HL-60/S4 treated with retinoic acid at 250 ng/mL for 4 days and 3 days (cell line): Measurements from ENCODE around the gene CSMD2.

ENCODE experiments used
- in situ Hi-C: fragments of 300-500 bp; cut with MboI; formaldehyde crosslinking; loops from 2 replicates; pipeline ENCODE4 v1.7.0; 2022; ENCODE audit warnings: low sequenced_read_pairs

CSMD2 gene

DNA sequence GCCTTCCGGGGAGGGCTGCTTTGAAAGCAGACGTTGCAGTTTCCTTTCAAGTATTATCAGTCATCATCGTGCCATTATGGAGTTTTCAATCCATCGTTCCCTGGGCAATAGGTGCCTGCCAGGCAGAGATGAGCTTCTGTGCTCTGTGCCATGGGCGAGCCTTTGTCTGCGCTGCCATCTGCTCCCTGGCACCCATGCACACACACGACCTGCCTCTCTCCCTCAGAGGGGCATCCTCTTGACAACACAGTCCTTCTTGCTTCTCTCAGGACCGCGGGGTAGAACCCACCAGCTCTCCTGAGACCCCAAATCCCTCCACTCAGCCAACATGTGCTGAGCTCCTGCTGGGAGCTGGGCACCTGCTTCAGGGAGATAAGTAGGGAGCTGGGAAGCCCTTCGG is 151.9 kb downstream of the CSMD2 start:
- in situ Hi-C loops = no loop called here

- in situ Hi-C loops = no loop called here
Measured at GRCh38 chr1:34009340-34009985, 155.6 kb downstream of the CSMD2 start.

DNA sequence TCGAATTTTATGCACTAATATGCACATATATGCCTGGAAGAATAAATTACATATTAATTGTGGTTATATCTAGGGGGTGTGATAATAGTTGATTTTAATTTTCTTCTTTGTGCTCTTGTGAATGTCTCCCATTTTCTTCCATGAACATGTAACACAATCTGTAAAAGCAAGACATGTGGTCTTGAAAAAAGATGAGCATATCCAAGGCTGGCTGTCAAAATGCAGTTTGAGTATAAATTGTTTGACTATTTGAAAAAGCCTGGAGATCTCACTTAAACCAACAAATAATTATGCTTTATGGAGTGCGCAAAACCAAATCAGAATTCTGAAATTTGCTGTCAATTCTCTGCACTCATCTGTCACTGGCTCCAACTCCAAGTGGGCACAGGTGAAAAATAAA is 157.3 kb downstream of the CSMD2 start:
- in situ Hi-C loops = no loop called here

DNA sequence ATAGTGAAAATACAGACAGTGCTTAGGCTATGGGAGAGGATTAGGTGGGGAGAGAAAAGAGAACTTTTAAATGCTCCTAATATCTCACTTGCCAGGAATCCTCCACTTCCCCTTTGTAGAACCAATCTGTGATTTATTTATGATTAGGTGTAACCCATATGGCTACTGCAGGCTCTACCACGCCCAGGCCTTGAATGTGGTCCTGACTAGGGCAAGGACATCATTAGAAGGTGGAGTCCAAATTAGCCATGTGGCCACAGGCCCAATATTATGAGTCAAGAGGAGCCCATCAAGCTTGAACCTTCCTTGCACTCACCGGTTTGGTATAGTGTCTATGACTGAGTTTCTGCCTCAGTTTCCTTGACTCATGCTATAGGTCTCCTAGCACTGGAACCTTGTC is 159.7 kb downstream of the CSMD2 start:
- in situ Hi-C loops = no loop called here

DNA sequence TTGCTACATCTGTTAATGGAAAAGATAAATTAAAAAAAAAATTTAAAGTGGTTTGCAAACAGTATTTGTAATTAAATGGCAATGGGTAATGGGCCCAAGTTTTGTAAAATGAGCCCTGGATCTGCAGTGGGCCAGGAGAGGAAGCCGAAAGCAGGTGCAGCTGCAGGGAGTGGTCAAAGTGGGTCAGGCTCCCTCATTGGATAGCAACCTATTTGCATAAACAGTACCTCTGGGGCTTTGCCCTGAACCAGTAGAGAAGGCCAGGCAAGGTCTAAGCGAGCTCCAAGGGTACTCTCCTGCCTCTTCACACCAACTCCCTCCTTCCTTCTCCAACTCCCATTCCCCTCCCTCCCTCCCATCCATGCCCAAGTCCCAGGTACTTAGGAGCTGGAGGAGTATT is 162.2 kb downstream of the CSMD2 start:
- in situ Hi-C loops = no loop called here

GRCh38 chr1:33997127-33998036 is 167.6 kb downstream of the CSMD2 start:
- in situ Hi-C loops = no loop called here

GRCh38 chr1:33996281-33996680 is 168.7 kb downstream of the CSMD2 start:
- in situ Hi-C loops = no loop called here

DNA sequence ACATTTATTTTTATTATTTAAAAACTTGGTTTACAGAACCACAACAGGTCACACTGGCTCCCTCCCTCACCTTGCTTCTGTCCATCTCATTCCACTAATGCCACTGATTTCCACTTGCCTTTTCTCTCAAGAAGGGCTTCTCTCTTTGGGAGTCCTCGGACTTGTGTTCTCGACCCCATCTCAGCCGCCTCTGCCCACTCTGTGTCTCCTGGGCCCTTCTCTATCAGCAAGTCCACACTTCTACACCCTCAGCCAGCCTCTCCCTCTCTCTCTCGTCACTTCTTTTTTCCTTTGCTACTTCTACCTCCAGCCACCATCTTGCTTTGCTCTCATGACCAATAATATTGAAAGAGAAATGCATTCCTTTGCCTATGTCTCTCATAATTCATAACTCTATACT is 171.7 kb downstream of the CSMD2 start:
- in situ Hi-C loops = no loop called here

- in situ Hi-C loops = no loop called here
Measured at GRCh38 chr1:33990281-33990680, 174.7 kb downstream of the CSMD2 start.

DNA sequence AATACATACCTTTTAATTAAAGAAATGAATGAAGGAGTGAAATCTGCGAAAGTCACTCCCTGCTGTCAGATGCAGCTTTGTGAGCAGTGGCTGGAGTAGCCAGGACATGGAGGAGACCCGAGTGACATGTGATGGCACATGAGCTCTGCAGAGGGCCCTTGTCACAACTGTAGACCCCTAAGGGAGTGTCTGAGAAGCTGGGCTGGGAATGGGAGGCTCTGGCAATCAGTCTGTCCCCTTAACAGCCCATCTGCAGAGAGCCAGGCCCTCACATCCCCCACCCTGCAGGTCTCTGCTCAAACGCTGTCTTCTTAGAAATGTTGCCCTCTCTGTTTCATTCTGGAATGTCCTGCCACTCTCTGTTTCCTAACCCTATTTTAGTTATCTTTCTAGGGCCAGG is 176.9 kb downstream of the CSMD2 start:
- in situ Hi-C loops = no loop called here

DNA sequence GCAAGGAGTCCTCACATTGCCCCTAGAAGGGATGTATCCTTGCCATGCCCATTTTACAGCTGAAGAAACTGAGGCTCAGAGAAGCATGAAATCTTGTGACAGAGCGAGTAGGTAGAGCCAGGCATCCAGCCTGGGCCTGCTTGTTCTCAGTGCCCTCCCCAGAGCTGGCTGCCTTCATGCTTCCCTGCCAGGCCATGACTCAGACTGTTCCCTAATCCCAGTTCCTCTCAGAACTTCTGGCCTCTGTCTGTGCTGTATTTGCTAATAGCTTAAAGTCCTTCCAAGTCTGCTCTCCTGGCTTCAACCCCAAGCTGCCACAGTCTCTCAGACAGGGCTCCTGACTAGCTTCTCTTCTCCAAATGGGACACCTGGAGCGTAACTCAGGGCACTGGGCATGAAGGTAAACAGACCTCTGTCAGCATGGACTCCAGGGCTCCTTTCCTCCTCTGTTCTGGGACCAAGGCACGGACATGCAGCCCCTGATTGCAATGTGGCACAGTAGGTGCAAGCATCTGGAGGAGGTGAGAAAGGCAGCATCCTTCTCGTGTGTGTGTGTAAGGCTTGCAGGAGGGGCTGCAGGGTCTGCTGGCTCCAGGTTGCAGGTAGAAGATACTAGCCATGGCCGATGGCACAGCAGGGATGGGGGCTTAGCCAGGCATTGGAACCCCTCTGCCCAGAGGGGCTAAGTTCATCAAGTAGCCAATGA is 178.5 kb downstream of the CSMD2 start:
- in situ Hi-C loops = no loop called here

- in situ Hi-C loops = no loop called here
Measured at GRCh38 chr1:33985656-33986055, 179.4 kb downstream of the CSMD2 start.

GRCh38 chr1:33984906-33985565 is 180.0 kb downstream of the CSMD2 start:
- in situ Hi-C loops = no loop called here

- in situ Hi-C loops = no loop called here
Measured at GRCh38 chr1:33982419-33982818, 182.6 kb downstream of the CSMD2 start.

DNA sequence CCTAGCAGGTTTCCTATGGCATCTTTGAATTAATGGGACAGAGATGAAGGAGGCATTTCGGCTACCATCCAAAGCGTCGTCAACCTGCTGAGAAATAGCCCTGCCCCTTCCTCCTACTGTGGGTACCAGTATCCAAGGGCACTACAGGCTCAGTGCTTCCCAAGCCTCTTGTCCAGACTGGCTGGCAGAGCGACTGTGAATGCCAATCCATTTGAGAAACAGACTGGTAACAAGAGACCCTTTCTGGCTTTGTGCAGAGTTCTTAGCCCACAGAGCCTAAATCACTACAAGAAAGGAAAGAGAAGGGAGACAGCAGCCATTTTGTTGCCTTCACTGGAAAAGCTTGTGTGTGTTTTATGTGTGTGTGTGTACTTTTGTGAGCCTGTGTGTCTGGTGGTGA is 185.7 kb downstream of the CSMD2 start:
- in situ Hi-C loops = no loop called here

GRCh38 chr1:33975961-33976360 is 189.1 kb downstream of the CSMD2 start:
- in situ Hi-C loops = no loop called here

DNA sequence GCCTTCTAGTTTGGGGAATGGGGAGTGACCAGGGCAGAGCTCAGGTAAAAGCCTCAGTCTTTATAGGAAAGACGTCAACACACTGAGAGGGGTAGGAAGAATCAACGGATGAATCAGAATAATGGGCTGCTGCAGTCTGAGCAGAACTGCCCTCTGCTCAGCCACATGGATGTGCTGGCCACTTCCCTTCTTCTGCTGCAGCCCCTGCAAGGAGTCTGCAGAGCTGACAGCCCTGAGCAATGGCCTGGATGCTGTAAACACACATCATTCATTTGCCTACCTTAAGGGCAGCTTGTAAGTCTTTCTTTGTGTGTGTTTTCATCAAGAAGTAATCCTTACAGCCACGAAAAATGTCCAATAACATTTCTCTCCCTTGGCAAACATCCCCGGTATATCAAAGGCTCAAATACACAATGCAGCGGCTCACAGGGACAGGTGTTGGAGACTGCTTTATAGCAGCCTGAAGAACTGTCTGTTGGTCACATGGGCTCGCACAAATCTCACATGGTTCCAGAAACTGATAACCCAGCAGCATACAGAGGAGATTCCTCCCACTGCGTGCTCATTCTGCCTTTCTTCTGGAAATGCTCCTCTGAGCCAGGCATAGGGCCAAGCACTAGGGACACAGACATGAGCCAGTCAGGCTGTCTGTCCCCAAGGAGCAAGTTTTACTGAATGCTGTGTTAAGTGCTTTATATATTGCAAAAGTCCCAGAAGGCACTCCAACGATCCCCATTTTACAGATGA is 191.1 kb downstream of the CSMD2 start:
- in situ Hi-C loops = no loop called here

- in situ Hi-C loops = no loop called here
Measured at GRCh38 chr1:33972676-33973395, 192.2 kb downstream of the CSMD2 start.

- in situ Hi-C loops = no loop called here
Measured at GRCh38 chr1:33971913-33972312, 193.1 kb downstream of the CSMD2 start.
